ENCODE data around the gene FKBP1A.
A peak's percentile ranks its signal among the peaks of the same experiment; 100 is the strongest.

The FKBP1A gene

DNA sequence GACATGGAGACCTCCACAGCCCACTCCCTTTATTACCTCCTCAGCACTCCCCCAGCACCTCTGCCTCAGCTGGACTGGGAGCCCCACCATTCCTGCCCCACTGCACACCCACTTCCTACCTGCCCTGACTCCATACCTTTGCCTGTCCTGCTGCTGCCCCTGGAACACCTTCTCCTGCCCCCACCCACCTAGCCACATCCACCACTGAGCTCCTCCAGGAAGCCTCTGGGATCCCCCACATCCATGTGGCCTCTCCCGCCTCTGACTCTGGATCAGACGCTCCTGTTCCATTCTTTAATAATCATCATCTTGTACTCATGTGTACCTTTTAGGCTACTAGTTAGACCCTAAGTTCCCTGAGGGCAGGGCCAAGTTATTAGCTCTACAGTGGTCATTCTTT, 61.8 kb downstream of the FKBP1A start:
- DNase-seq: peak; percentile 13

DNA sequence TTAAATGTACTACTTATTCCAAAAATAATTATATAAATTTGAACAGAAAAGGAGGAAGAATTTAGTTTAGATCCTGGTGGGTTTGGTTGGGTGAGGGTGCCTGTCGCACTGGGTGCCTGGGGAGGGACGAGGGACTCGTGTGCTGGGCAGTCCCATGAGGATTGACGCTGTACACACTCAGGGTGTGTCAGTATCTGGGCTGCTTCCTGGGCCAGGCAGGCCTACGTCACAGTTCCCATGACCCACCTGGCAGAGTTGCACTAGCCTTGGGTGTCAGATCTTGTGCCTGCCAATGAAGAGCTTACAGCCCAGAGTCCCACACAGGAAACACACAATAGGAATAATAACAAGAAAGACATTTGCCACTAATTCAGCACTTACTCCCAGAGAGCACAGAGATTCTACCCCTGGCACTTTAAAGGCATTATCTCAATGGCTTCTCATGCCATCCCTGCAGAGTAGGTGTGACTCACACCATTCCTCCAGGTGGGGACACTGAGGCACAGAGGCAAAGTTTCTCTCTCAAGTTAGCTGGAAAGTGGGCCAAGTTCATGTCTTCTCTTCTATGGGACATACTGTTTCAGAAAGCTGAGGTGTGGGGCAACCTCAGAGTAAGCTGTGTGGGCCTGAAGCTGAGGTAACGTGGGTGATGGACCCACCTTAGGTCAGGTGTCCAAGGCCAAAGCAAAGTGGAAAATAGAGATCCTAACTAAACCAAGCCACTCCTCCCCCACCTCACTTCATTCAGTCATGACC, 62.6 kb downstream of the FKBP1A start:
- DNase-seq: peak; percentile 40

DNA sequence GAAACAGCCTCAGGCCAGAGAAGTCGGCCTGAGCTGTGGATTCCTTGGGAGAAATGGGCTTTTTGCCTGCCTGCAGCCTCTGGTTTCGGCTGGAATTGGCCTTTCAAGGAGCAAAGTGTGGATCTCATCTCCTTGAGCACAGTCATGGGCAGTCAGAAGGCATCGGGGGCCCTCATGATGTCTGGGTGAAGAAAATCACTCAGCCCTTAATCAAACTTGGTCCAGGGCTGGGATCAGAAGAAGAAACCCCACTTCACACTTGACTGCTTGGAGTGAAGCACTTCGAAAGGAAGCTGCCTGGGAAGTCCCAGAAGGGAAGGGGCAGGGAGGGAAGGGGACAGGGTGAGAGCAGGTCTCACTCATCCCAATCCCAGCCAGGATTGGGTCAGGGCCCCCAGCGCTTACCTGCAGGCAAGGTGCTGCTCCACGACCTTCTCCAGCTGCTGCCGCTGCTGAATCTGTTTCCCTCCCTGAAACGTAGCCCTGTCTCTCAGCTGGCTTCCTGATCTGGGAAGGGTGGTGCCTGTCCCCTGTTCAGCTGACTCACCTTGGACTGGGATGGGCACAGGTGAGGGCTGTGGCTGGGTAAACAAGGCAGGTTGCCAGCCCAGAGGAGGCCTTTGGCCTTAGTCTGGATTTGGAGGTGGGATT, 64.0 kb downstream of the FKBP1A start, which contains the start of gene SDCBP2:
SDCBP2 (minus strand) TSS at position 460 of the 651 bp plus-strand sequence. CDS start 8,723 bp downstream, outside the sequence.
- DNase-seq: peak; percentile 17

DNA sequence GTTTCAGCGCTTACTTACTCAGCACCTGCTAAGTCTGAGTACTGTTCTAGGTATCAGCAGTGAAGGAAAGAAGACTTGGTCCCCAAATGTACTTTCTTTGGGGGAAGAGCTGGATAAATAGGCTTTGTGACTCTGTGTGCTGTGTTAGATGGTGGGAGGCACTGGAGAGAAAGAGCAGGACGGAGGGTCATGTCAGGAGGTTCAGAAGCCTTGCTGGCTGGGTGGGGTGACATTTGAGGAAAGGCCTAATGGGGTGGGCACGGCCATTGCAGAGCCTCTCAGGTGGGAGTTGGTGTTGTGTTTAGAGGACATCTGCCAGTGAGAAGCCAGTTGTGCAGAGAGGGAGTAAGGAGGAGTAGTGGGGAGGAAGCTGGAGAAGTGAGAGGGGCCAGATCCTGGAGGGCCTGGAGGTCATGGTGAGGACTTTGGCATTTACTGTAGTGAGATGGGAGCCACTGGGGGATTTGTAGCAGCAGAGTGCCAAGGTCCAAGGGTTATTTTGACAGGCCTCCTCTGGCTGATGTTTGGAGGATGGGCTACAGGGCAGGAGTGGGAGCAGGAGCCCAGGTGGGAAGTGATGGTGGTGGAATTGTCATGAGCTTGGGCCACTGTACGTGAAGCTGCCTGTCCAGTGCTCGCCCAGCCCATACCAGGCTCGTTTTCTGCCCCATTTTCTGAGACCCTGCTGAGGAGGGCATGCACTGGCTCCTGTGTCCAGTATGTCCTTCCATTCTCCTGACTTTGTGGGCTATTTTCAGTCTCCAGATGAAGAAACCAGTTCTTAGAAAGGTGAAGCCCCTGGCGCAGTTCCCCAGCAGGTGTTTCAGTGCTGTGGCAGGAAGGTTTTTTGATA, 64.8 kb downstream of the FKBP1A start:
- DNase-seq: peak; percentile 15

DNA sequence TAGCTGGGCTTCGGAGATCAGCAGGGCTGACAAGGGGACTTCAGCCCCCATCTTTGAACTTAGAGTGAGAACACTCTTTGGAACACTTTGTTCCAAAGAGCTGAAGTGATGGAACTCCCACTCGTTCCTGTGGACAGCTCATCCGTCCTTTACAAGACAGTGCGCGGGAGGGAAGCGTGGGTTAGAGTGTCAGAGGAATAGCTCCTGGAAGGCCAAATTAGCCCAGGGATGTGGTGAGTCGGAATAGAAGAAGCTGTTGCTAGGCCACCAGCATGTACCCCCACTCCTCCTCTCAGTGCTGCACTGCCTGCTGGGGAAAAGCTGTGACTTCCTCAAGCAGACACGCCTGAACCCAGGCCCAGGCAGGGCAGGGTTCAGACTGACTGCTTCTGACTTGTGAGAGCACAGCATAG, 65.6 kb downstream of the FKBP1A start:
- DNase-seq: peak; percentile 20

DNA sequence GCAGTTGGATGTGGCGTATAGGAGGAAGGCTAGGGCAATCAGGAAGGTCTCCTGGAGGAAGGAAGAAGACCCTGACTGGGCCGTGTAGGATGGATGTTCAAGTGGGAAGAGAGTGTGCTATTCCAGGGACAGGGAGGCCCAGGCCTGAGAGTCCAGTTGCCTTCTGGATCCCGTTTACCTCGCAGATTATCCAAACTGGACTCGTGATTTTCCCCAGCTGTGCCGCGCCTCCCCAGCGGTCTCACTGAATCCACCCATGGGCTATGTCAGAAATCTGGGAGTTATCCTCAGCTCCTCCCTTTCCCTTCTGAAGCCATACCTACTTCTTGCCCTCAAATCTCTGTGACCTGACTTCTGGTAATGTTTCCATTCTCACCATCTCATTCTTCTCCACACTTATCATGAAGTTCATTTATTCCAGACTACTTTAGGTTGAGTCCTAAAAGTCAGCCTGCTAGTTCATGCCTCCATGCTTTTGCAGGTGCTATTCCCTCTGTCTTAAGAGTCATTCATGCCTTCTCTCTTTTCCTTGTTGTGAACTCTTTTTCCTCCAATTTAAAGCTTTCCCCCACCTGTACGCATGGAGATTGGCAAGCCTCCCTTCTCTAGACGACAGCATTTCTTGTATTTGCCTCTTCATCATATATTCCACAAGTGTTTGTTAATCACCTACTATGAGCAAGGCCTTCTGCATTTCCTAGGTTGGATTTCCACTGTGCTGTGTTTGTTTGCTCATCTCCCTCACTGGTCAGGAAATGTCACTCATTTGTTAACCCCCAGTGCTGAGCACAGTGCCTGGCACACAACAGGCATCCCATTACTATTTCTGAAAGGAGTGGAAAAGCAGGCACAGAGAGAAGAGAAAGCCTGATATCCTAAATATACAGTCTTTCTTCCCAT, 66.6 kb downstream of the FKBP1A start:
- peak; percentile 15 for DNase-seq

DNA sequence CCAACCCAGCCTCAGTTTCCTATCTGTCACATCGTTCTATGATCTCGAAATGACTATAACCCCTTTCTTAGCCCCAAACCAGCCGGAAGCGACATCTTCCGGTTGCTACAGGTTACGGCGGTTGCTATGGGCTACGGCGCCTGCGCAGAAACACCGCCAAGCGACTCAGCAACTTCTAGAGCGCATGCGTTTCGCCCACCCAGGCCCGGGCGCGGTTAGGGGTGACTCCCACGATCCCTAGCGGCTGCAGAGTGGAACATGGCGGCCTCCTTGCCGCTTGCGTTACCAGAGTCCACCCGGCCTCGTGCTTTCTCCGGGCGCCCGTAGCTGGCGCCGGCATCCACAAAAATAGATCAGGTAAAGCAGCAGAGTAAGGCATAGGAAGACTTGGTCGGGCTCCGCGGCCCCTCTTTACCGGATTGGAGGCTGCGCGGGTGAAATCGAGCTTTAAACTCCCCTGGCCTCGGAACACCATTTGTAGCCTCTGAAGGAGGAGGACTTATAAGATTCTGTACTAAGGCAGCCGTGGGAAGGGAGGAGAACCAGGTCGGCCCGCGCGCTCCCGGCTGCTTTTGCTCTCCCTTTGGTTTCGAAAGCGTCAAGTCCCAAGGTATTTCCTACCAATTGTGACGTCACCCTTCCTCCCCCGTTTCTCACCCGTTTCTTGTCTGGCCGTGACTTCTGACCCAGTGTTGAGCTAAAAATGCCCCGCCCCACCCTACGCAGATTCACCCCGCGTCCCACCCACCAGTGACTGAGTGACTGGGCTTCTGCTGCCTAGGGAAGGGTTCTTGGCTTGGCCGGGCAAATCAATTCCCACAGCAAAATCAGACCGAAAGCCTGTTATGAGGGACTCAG, 67.5 kb downstream of the FKBP1A start:
- DNase-seq: peak; percentile 99

DNA sequence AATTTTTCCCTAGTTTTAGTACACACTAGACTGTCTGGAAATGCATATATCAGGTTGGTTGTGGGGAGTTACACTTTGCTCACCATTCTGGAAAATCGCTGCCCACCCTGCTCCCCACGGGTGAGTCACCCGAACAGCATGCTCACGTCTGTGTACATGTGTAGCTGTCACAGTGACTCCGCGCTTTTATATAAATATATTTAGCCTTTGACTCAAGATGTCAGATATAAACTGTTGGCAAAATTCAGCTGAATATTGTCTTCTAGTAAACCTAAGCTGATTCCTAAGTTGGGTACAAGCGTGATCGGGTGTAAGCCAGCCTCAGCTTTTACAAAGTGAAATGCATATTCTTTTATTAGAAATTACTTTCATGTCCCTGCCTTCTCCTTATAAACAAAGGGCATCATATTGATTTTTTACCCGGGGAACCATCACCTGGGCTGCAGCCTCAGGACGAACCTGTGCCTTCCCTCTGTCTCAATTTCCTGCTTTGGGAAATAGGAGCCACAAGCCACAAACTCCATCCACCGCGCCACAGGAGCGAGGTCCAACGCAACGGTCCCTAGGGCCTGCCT, 68.2 kb downstream of the FKBP1A start:
- peak; percentile 57 for DNase-seq

DNA sequence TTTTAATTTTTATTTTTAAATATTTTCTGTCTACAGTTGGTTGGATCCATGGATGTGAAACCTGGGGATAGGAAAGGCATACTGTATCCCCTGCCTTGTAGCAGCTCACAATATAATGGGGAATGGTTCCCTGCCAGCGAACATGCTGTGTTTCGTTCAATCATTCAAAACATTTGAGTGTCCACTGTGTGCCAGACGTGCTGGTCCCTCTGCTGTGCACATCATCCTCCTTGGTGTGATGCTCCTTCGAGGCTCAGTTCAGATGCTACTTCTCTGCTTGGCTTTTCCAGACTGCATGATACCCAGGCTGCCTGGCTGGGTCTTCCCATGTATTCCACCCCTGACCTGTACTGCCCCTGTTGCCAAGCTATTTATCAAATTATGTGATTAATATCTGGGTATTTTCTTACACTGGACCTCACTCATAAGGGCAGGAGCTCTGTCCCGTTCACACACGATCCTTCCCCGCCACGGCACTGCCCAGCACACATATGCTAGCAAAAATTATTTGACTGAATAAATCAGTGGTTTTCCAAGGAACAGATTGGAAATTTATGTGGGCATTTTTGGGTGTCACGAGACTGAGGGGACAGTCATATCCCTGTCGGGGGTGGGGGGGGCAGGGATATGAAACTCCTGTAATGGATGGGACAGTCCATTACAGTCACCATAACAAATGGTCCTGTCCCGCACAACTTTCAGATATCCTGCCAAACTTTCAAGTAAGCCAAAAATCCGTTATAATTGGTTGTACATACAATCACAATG, 68.8 kb downstream of the FKBP1A start:
- peak; percentile 12 for DNase-seq

DNA sequence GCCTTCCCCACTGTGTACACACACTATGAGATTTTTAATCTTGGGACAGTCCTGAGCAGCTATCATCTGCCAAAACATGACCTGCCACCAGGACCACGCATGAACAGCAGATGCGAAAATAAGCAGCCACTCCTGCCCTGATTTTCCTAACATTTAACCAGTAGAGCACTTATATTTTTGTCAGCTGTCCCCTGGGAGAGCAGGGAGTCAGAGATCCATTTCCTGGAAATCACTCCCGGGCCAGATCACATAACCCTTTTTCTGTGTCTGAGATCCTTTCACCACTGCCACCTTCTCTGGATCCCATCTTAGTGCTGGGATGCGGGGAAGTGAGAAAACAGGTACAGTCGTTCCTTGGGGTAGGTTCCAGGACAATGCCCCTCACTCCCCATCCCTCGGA, 69.6 kb downstream of the FKBP1A start:
- peak; percentile 9 for DNase-seq

DNA sequence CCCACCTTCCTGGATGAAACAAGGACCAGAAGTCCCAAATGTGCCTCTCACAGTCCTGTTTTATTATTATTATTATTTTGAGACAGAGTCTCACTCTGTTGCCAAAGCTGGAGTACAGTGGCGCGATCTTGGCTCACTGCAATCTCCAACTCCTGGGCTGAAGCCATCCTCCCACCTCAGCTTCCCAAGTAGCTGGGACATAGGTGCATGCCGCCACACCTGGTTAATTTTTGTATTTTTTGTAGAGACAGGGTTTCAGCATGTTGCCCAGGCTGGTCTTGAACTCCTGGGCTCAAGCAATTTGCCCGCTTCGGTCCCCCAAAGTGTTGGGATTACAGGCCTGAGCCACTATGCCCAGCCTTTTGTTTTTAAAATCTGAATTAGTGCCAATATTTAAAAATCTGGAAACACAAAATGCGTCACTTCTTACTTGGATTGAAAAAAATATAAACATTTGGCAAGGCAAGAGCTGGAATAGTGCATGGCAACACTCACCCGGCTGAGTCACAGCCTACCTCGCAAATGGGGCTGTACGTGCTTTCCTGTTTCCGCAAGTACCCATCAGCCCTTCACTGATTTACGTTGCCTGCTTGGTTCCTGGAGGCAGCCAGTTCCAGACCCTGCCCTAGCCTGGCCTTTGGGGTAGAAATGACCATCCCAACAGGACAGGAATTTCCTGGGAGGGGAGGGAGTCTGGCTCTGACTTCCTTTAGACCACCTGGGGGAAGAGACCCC, 70.2 kb downstream of the FKBP1A start:
- peak; percentile 16 for DNase-seq

DNA sequence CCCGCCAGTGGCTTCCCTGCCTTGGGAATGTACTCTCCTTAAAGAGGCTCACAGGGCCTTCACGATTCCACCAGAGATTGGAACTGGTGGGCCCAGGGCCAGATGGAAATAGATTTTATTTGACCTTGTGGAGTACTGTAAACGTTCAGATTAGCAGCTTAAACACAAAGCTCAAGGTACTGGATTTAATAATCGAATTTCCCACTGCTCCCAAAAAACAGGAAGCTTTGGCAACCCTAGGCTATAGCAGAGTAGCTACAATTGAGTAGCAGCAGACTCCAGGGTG, 71.3 kb downstream of the FKBP1A start:
- DNase-seq: no peak

DNA sequence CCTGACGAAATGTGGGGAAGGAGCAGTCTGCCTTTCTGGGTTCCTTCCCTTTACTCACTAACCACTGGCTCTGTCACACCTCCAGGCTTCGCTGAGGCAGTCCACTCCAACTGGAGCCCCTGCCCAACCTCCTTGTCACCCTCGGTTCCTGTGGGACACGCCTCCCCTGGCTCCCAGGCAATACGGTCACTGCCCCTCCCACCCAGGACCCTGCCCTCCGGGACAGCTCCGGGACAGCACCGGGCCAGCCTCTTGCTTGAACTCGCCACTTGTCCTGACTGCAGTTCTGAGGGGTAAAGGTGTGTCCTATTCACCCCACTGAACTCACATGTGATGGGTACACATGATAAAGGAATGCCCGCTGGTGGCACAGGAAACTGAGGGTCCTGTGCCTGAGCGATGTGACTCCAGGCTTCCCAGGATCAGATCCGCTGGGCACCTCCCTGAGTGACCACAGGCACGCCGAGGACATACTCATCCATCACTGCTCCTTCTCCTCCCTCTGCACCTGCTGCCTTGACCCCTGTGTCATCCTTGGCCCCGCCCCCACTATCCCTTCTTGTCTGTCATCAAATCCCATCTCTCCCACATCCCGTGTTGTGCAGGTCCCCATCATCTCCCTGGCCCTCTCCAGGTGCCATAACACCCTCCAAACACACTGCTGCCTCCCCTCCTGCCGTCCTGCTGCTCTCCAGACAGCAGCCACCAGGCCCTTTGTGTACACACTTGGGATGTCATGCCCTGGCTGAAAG, 71.8 kb downstream of the FKBP1A start:
- no peak for DNase-seq

DNA sequence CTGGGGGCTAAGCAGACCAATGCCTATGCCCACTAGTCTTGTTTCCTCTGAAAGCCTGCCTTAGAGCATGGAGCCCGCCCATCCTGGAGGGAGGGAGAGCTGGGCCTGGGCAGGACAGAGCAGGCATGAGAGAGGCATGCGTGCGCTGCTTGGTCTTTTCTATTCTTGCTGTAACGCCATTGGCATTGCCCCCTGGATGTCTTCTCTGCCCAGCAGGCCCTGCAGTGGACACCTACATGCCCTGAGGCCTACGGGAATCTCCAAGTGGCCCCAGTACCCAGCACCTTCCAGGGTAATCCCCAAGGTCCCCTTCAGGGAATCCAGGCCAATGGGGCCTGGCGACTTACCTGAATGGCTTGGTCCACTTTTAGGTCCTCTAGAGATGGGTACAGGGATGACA, 72.8 kb downstream of the FKBP1A start:
- DNase-seq: no peak

DNA sequence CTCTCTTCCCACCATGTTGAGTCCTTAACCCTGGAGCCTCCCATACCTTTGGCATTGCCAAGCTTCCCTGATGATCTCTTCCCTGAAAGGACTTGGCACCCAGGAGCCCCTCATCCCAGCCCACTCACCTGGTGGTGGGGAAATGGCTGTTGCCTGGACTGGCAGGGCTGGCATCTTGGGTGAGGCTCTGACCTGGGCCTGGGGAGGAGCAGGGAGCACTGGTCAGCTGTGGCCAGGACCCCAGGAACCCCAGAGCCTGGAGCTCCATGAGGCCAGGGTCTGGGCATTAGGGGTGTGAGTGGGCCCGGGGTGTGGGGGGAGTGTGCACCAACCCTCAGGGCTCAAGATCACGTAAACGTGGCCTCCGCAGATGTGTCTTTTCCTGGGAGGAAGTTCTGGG, 73.4 kb downstream of the FKBP1A start:
- no peak for DNase-seq

DNA sequence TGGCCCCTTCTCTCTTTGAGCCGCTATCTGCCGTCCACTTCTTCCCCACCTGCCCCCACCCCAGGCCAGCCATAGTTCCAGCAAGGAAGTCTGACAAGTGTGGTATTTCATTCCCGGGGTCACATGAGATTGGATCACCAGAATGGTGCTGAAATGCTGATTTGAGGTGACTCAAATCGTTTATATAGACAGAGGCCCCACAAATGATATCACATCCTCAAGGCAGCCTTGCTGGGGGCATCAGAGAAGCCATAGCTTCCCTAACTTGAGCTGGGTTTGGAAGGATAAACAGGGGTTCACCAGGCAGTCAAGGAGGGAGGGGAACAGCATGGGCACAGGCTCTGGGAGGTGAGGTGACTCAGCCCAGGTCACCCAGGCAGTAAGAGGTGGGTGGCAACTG, 73.8 kb downstream of the FKBP1A start:
- no peak for DNase-seq

All from activated T-cell treated with anti-CD3 and anti-CD28 coated beads, Interleukin-2, amount 50 U/mL, for 1 hour (primary cell).